Measurements from ENCODE around the gene SIX2. TPM values are rescaled to one million over a fixed set of nuclear protein-coding genes. Genes with fewer than 3 reads are reported as not detected.

The SIX2 gene
- total RNA-seq = 3.9 and 6.2 TPM in 2 replicates

GRCh38 chr2:45009303-45009927 lies at the start of gene SIX2:
TSS of gene SIX2 (minus strand) at chr2:45009452. CDS start at chr2:45009110, 342 bp downstream.

Other genes starting within 250 kb of the SIX2 start
- not detected in 2 replicates for gene SIX3, start 67.8 kb downstream of the SIX2 start, total RNA-seq